Measurements from ENCODE around the gene LETM1. TPM values are rescaled to one million over a fixed set of nuclear protein-coding genes. Genes with fewer than 3 reads are reported as not detected.
A peak's percentile ranks its signal among the peaks of the same experiment; 100 is the strongest.

Gene LETM1
- total RNA-seq, 1 experiment from 2014 or later, result 83.2 TPM

- in situ Hi-C loops (cut with HindIII; ENCODE audit: low sequenced_read_pairs), result no loop called here
- no peak for DNase-seq (ENCODE audit: low spot score)
These were observed 21.7 kb downstream of the LETM1 start for GRCh38 chr4:1834047-1834775.

- DNase-seq (ENCODE audit: low spot score), result no peak
- in situ Hi-C loops (cut with HindIII; ENCODE audit: low sequenced_read_pairs), result no loop called here
These were observed 22.5 kb downstream of the LETM1 start for GRCh38 chr4:1833307-1834046.

GRCh38 chr4:1832690-1833089, 23.3 kb downstream of the LETM1 start:
- DNase-seq (ENCODE audit: low spot score), result no peak
- in situ Hi-C loops (cut with HindIII; ENCODE audit: low sequenced_read_pairs), result no loop called here

- no peak for DNase-seq (ENCODE audit: low spot score)
- in situ Hi-C loops (cut with HindIII; ENCODE audit: low sequenced_read_pairs), result no loop called here
These were observed 24.6 kb downstream of the LETM1 start for GRCh38 chr4:1831331-1831730.

GRCh38 chr4:1830642-1831228, 25.2 kb downstream of the LETM1 start:
- in situ Hi-C loops (cut with HindIII; ENCODE audit: low sequenced_read_pairs), result no loop called here
- no peak for DNase-seq (ENCODE audit: low spot score)

- DNase-seq (ENCODE audit: low spot score), result no peak
- in situ Hi-C loops (cut with HindIII; ENCODE audit: low sequenced_read_pairs), result no loop called here
These were observed 25.7 kb downstream of the LETM1 start for GRCh38 chr4:1830234-1830633.

- in situ Hi-C loops (cut with HindIII; ENCODE audit: low sequenced_read_pairs), result no loop called here
- no peak for DNase-seq (ENCODE audit: low spot score)
These were observed 29.2 kb downstream of the LETM1 start for GRCh38 chr4:1826531-1827350.

GRCh38 chr4:1825326-1825725, 30.6 kb downstream of the LETM1 start:
- in situ Hi-C loops (cut with HindIII; ENCODE audit: low sequenced_read_pairs), result no loop called here
- no peak for DNase-seq (ENCODE audit: low spot score)

GRCh38 chr4:1824746-1825145, 31.2 kb downstream of the LETM1 start:
- in situ Hi-C loops (cut with HindIII; ENCODE audit: low sequenced_read_pairs), result no loop called here
- DNase-seq (ENCODE audit: low spot score), result no peak

GRCh38 chr4:1823545-1823932, 32.4 kb downstream of the LETM1 start:
- no peak for DNase-seq (ENCODE audit: low spot score)
- in situ Hi-C loops (cut with HindIII; ENCODE audit: low sequenced_read_pairs), result no loop called here

- DNase-seq (ENCODE audit: low spot score), result no peak
- in situ Hi-C loops (cut with HindIII; ENCODE audit: low sequenced_read_pairs), result no loop called here
These were observed 33.1 kb downstream of the LETM1 start for GRCh38 chr4:1822568-1823544.

- in situ Hi-C loops (cut with HindIII; ENCODE audit: low sequenced_read_pairs), result no loop called here
- DNase-seq (ENCODE audit: low spot score), result no peak
These were observed 34.0 kb downstream of the LETM1 start for GRCh38 chr4:1821679-1822567.

- in situ Hi-C loops (cut with HindIII; ENCODE audit: low sequenced_read_pairs), result no loop called here
- DNase-seq (ENCODE audit: low spot score), result no peak
These were observed 36.1 kb downstream of the LETM1 start for GRCh38 chr4:1819816-1820215.

GRCh38 chr4:1819284-1819683, 36.7 kb downstream of the LETM1 start:
- peak; percentile 91 for DNase-seq (ENCODE audit: low spot score)
- in situ Hi-C loops (cut with HindIII; ENCODE audit: low sequenced_read_pairs), result no loop called here

GRCh38 chr4:1815997-1816860, 39.7 kb downstream of the LETM1 start:
- DNase-seq (ENCODE audit: low spot score), result no peak
- in situ Hi-C loops (cut with HindIII; ENCODE audit: low sequenced_read_pairs), result no loop called here

GRCh38 chr4:1815096-1815996, 40.6 kb downstream of the LETM1 start:
- in situ Hi-C loops (cut with HindIII; ENCODE audit: low sequenced_read_pairs), result no loop called here
- DNase-seq (ENCODE audit: low spot score), result no peak

Measured in G401 (cell line).